ENCODE results near the gene ZFAND3.

The ZFAND3 gene, protein sequence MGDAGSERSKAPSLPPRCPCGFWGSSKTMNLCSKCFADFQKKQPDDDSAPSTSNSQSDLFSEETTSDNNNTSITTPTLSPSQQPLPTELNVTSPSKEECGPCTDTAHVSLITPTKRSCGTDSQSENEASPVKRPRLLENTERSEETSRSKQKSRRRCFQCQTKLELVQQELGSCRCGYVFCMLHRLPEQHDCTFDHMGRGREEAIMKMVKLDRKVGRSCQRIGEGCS

DNA sequence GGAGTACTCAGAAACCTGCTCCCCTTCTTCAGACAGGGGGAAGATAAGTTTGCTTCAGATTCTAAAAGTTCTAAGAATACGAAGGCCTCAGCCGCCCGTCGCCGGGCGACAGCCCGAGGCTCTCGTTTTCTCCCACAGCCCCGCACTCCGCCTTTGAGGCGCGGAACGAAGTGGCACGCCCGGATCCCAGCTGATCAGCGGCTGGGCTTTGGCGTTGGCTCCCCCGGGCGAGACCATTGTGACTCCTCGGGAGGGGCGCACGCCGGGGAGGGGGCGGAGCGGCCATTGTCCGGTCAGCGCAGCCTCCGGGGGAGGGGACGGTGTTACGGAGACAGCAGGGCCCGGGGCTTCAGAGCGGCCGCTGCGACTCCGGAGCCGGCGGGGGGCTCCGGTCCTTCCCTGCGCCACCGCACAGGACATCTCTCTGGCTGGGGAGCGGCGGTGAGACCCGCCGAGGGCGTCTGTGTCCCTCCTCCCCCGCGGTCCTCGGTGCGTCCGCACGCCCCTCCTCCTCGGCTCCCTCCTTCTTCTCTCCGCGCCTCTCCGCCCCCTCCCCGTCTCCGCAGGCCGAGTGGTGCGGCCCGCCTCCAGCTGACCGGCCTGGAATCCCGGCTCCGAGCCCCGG, at the start of gene ZFAND3:
ZFAND3 (plus strand) TSS at position 551 of the 625 bp plus-strand sequence. CDS start 219 bp downstream, outside the sequence.
- in situ Hi-C loops (cut with HindIII; ENCODE audit: low sequenced_read_pairs), result no loop called here

DNA sequence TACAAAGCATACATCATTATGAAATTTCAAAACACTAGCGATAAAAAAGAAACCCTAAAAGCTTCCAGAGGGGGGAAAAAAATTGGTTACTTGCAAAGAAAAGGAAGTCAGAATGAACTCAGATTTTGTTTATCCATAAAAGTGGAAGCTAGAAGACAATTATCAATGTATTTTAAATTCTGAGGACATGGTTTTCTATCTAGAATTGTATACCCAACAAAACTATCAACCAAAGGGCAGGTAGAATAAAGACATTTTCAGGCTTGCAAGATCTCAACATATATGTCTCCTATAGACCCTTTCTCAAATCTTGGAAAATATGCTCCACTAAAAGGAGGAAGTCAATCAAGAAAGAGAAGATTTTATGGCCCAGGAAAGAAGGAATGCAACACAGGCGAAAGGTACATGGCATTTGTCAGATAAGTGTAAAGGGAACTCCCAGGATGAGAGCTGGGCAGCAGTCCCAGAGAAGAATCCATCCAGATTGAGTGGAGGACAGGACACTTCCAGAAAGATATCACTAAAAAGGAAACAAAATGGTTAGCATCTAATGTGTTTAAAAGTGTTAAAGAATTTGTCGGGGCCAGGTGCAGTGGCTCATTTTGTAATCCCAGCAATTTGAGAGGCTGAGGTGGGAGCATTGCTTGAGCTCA, 45.4 kb upstream of the ZFAND3 start:
- in situ Hi-C loops (cut with HindIII; ENCODE audit: low sequenced_read_pairs), result no loop called here

DNA sequence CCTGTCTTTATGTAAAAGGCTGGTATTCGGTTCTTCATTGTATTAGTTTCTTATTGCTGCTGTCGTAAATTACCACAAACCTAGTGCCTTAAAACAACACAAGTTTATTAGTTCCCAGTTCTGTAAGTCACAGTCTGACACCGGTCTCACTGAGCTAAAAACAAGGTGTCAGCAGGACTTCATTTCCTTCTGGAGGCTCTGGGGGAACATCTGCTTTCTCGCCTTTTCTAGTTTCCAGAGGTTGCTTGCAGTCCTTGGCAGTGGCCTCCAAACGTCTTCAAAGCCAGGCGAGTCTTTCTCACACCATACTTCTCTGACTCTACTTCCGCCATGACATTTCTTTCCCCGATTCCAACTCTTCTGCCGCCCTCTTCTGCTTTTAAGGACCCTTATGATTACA, 43.0 kb upstream of the ZFAND3 start:
- in situ Hi-C loops (cut with HindIII; ENCODE audit: low sequenced_read_pairs), result no loop called here

DNA sequence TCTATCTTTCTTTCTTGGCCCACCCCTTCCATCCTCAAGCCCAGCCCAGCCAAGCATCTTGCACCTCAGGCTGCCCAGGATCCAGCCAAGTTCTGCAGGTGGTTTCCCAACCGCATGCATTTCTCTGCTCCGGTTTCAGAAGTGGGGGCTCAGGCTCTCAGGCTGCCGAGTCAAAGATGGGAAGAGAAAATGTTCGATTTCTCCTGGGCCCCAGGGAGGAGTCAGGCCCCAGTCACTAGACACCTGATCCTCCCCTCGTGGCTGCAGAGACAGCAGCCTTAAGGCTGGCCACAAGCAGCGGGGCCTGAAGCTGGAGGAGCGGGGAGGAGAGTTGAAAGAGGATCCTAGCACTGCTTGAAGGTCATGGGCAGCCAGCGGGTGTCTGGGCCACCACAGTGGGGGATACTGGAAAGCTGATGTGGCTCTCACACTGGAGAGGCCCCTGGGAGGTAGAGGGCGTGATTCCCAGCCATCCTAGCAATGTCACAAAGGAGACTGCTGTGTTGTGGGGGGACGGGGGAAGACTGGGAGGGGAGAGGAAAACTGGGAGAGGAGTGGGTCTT, 42.2 kb upstream of the ZFAND3 start:
- in situ Hi-C loops (cut with HindIII; ENCODE audit: low sequenced_read_pairs), result no loop called here

DNA sequence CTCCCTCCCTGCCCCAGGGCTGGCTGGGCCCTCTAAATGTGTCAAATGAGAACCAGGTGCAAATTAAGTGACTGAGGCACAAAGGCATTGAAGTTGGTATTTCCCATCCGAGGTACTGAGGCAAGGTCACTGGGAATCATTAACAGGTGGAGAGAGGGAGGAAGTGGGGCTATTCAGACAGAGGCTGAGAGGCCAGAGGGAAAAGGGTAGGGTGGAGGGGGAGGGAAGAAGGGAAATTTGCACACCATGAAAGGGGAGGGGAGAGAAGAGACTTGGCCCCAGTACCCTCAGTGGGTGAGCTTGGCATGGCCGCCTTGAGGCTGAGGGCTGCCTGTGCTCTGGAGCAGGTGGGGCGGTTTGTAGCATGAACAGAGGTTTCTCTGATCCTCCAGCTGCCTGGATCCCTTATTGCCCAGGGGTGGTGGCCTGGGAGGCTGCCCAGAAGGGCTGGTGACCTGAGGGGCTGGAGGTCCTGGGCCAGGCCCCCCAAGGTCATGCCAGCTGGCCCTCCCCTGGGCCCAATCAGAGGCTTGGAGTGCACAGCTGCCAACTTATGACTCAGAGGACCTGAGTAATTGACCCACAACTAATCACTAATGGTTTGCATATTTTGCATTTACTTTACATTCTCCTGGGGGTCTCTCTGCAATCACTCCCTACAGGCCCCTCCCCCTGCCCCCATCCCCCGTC, 40.3 kb upstream of the ZFAND3 start:
- in situ Hi-C loops (cut with HindIII; ENCODE audit: low sequenced_read_pairs), result no loop called here

DNA sequence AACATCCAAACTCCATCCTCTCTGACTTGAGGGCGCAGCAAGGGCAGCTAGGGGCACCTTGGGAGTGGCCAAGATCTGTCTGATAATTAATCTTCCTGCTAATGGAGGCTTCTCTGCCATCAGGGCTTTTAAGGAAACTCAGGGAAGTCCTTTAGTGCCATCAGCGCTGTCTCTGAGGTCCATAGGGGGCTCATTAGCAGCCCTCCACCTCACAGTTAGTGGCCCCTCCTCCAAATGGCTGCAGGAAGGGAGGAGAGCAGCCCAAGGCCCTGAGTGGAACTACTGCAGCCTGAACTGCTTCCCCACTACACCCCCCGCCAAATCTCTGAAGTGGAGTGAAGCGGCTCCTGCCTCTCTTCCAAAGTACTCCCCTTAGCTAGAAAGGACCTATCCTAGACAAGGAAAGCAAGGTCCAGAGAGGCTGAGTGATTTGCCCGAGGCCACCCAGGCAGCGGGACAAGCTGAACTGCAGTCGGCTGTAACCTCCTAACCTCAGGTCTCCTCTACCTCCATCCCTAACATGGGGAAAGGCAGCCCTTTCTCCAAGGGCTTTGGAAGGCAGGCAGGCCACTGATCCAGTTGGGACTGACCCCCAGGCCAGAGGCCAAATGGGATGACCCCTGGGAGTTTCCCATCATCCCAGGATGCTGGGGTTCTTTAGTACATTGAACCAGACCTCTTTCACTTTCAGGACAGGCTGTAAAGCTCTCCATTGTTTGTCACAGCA, 39.5 kb upstream of the ZFAND3 start:
- in situ Hi-C loops (cut with HindIII; ENCODE audit: low sequenced_read_pairs), result loop anchor here (5.0 to 10.0 kb wide), 2 partner anchors 42 to 45 kb away; no protein-coding TSS in a partner anchor

DNA sequence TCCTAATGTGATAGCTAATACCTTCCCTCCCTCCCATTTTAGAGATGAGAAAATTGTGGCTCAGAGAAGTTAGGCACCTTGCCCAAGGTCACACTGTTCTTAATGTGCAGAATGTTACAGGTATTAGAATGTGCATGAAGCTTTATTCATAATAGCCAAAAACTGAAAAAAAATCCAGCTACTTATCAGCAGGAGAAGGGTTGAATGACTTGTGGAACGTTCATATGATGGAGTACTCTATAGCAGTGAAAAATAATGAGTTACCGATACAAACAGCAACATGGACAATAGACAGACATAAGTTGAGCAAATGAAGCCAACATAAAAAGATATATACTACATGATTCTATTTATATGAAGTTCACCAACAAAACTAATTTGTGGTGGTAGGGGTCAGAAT, 37.7 kb upstream of the ZFAND3 start:
- in situ Hi-C loops (cut with HindIII; ENCODE audit: low sequenced_read_pairs), result loop anchor here (5.0 to 10.0 kb wide), 2 partner anchors 41 to 47 kb away; no protein-coding TSS in a partner anchor

DNA sequence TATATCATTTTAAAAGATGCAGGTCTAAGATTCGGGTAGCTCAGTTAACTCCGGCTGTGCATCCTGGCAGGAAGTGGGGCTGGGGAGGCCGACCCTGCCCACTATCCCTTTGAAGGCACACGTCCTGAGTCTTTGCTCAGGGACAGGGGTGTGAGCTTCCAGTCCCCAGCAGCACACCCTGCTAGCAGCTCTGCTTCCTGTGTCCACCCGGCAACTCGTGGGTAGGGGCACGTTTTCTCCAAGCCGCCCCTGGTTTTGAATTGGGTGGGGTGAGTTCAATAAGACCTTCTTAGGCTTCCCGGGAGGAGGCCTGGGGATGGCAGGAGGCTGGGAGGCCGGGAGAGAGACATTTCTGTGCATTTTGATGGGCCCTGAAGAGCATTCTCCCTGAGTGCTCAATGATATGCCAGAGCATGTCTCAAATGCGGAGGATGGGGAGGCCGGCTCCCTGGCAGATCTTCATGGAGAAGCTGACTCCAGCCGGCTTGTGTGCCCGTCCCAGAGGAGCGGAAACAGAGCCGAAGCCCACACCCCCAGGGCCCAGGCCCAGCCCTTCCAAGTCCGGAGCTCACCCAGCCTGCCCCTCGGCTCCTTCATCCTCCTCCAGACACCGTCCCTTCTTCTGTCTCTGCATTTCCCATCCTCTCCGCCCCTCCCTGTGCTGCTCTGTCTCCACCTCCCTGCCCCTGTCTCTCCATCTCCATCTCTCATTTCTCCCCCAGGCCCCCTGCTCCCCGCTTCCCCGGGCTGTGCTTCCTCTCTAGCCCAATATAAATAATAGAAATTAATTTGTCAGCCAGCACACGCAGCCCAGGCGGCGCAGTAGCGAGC, 36.3 kb upstream of the ZFAND3 start:
- in situ Hi-C loops (cut with HindIII; ENCODE audit: low sequenced_read_pairs), result loop anchor here (5.0 to 10.0 kb wide), 2 partner anchors 39 to 48 kb away; no protein-coding TSS in a partner anchor

DNA sequence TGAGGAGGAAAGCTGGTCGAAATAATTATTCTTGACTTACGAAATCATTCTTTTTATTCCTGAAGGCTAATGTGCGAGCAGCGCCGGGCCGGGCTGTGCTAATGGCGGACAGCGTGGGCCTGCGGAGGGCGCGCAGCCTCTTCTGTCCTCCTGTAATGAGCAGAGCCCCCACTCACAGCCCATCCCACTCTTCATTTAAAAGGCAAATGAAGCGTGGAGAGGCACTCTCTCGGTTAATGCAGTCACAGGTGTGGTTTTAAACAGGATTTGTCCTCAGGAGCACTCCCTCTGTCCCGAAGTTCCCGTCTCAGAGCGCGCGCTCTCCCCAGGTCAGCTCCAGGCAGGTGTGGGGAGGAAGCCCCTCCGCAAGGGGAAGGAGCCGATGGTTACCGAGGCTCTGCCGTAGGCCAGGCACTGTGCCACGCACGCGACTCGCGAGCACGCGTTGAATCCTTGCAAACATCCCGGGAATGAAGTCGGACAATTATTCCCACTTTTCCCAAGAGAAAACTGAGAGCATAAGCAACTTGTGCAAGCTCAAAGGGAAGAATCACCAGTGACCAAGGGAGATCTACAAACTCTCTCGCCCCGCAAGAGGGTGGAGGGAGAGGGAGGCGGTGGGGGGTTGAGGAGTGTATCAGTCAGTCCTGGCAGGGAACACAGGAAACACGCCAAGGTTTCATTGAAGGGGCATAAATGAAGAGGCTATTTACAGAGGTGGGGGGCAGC, 35.5 kb upstream of the ZFAND3 start:
- in situ Hi-C loops (cut with HindIII; ENCODE audit: low sequenced_read_pairs), result loop anchor here (5.0 to 10.0 kb wide), 2 partner anchors 38 to 49 kb away; no protein-coding TSS in a partner anchor

DNA sequence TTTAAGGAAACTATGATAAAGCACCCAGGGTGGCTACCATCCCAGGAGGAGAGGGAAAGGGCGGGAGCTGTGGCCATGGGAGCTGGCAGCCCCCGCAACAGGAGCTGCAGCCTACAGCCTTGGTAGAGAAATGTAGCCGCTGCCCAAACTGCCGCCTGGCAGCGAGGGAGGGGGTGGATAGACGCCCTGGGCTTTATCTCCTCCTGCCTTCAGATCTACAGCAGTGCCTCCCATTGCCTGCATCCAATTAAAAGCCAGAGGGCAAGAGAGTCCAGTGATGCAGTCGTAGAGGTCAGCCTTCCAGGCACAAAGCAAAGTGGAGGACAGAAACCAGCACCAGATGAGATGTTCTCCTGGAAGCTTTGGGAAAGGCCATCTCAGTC, 35.0 kb upstream of the ZFAND3 start:
- in situ Hi-C loops (cut with HindIII; ENCODE audit: low sequenced_read_pairs), result loop anchor here (5.0 to 10.0 kb wide), 2 partner anchors 38 to 50 kb away; no protein-coding TSS in a partner anchor

DNA sequence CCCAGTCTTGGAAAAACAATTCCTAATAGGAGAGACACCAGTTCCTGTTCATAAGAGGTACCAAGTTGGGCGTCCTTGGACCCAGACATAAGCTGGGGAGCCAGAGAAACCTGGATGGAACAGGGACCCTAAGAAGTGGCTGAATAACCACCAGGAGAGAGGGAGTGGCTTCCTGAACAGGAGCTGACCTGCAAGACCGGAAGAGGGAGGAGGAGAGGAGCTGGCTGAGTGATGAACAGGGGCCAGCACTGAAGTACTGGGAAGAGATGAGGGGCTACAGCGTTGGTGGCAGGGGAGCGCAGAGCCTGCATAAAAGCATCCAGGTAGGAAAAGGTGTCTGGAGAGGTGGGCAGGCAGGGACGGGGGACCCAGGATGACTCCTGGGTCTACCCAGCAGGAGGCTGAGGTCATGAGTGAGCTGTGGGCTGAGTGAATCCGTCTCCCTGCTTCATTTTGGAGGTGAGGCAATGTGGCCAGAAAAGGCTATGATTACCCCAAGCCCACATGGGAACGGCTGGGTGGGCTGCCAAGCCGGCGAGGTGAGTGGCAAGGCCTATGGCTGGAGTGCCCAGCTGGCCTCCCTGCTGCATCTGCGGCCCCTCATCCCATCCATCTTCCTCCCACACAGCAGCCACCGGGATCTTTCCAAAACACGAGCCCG, 34.4 kb upstream of the ZFAND3 start:
- in situ Hi-C loops (cut with HindIII; ENCODE audit: low sequenced_read_pairs), result loop anchor here (10.0 kb wide), 1 partner anchor 50 kb away; no protein-coding TSS in a partner anchor

DNA sequence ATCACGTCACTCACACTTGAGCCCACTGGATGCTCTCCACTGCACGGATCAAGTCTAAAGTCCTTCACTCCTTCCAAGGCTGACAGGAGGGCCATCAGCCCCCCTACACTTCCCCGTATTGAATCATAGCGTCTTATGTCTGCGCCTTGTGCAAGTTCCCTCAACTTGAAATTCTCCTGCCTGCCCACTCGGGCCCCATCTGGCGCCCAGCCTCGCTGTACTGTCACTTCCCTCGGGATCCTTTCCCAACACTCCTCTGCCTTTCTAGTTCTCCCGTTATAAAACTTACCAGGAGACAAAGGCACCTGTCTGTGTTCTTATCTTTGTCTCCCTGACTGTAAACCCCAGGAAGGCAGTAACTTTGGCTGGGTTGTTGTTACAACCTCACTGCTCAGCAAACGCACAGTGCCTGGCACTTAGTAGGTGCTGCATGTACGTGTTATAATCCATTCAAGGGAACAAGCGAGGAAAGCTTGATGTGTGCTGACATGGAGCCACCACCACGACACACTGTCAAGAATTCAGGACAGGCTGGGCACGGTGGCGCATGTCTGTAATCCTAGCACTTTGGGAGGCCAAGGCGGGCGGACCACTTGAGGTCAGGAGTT, 33.8 kb upstream of the ZFAND3 start:
- in situ Hi-C loops (cut with HindIII; ENCODE audit: low sequenced_read_pairs), result loop anchor here (10.0 kb wide), 1 partner anchor 51 kb away; no protein-coding TSS in a partner anchor

DNA sequence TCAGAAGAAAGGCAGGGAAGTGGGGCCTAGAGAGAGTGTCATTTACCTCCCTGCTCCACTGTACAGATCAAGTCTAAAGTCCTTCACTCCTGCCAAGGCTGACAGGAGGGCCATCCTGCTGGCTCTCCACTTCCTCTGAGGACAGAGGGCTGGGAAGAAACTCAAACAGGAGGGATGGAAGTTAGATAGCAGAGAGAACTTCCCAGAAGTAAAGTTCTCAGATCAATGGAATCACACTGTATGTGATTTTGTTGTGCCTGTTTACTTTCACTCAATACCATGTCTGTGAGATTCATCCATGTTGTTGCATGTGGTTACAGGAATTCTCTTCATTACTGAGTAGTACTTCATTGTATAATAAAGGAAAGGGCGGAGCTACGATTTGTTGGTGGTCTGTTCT, 32.3 kb upstream of the ZFAND3 start:
- in situ Hi-C loops (cut with HindIII; ENCODE audit: low sequenced_read_pairs), result loop anchor here (10.0 kb wide), 1 partner anchor 52 kb away; no protein-coding TSS in a partner anchor

DNA sequence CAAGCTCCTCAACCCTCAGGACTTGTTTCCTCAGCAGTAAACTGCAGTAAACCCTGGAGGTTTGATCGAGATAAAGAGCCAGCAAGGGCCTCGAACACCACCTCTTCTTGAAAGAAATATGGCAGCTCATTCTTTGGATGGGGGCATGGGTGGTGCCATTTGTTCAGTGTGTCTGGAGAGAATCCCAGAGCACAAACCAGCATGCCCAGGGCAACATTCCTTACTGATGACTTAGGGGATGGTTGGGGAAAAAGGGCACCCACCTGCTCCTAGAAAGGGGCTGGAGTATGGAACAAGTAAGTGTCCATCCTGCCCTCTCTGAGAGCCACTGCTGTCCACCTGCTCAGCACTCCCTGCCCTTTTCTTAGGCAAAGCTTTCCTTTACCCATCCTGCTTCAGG, 31.3 kb upstream of the ZFAND3 start:
- in situ Hi-C loops (cut with HindIII; ENCODE audit: low sequenced_read_pairs), result loop anchor here (10.0 kb wide), 1 partner anchor 53 kb away; no protein-coding TSS in a partner anchor

DNA sequence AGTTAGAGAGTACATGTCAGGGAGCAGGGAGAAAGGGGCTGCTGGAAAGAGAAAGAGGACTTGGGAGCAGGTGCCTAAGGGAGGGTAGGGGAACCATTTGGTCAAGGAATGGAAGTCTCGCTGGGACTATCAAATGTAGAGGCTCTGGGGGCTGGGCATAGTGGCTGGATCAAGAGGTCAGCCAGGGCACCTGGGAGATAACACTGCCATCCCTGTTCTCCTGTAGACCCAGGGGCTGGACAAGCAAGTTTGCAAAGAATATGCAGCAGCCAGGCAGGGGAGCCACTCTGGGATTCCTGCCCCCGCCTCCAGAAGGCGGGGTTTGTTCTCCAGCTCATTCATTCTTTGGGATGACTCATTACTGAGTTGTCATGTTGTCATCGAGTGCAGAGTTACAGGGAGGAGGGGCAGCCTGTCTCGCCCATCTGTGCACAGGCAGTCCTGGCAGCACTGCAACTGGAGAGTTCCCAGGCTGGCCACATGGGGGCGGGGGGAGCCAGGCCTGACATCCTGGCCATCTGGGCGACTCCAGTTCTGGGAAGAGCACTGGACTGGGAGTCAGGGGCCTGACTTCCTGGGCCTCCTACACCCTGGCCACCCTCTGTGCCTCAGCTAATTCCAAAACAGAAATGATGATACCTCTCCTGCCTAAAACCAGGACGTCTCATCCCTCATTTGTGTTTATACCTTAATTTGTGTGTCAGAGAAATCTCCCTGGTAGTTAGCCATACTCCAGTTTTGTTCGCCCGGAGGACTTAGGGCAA, 28.2 kb upstream of the ZFAND3 start:
- in situ Hi-C loops (cut with HindIII; ENCODE audit: low sequenced_read_pairs), result no loop called here

DNA sequence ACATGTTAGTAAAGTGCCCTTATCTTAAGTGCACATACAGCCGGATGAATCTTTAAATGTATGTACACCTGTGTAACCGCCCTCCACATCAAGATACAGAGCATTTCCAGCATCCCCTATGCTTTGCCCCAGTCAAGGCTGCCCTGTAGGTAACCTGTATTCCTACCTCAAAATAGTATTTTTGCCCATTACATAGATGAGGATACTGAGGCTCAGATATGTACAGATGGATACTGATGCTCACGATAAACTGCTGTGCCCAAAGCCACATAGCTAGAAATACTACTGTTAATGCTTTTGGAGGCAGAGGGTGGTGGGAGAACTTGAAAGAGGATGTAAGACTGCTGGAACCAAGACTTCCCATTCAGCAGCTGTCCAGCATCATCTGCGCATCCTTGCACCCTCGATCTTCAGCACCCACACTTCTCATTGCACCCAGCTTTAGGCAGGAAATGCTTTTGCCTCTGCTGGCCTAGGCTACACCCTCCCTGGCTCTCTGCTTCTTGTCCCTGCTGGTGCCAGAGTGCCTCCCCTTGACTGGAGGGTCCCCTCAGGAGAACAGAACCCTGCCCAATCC, 27.0 kb upstream of the ZFAND3 start:
- in situ Hi-C loops (cut with HindIII; ENCODE audit: low sequenced_read_pairs), result no loop called here
